Loucy (cell line): Measurements from ENCODE around the gene JPH3.

Source experiments
- H2AFZ ChIP-seq: fragments of 200-600 bp; sonication (generic); 2 replicates; pipeline ENCODE4 v1.6.0; 2016; ENCODE audit warnings: antibody characterized with exemption, mild to moderate bottlenecking, low read length, moderate library complexity
- H3F3A ChIP-seq: fragments of 200-600 bp; 2 replicates; pipeline ENCODE4 v1.6.0; 2016; ENCODE audit warnings: antibody characterized with exemption, low read depth, mild to moderate bottlenecking
- H3K27me3 ChIP-seq: fragments of 200-600 bp; sonication (generic); 2 replicates; pipeline ENCODE4 v1.6.1; 2014; ENCODE audit warnings: low read length, mild to moderate bottlenecking; ENCODE audit not compliant: insufficient read depth, poor library complexity, severe bottlenecking
- H3K36me3 ChIP-seq: fragments of 200-600 bp; sonication (generic); 2 replicates; pipeline ENCODE4 v1.6.1; 2016; ENCODE audit warnings: low read length; ENCODE audit not compliant: insufficient read depth
- H3K4me1 ChIP-seq: fragments of 200-600 bp; sonication (generic); 2 replicates; pipeline ENCODE4 v1.5.1; 2014; ENCODE audit warnings: low read length, mild to moderate bottlenecking; ENCODE audit not compliant: insufficient read depth, poor library complexity, severe bottlenecking
- H3K4me2 ChIP-seq: fragments of 200-600 bp; sonication (generic); 2 replicates; pipeline ENCODE4 v1.6.0; 2014; ENCODE audit warnings: antibody characterized with exemption, low read length, low read depth, mild to moderate bottlenecking; ENCODE audit not compliant: poor library complexity, severe bottlenecking
- H3K4me3 ChIP-seq: fragments of 200-600 bp; sonication (generic); 2 replicates; pipeline ENCODE4 v1.5.1; 2014; ENCODE audit warnings: low read length, mild to moderate bottlenecking, mixed read lengths; ENCODE audit not compliant: poor library complexity, severe bottlenecking
- H3K79me2 ChIP-seq: fragments of 200-600 bp; sonication (generic); 2 replicates; pipeline ENCODE4 v1.6.1; 2014; ENCODE audit warnings: low read length; ENCODE audit not compliant: insufficient read depth
- H3K9ac ChIP-seq: fragments of 200-600 bp; sonication (generic); 2 replicates; pipeline ENCODE4 v1.6.0; 2014; ENCODE audit warnings: mild to moderate bottlenecking, low read depth, low read length, moderate library complexity; ENCODE audit not compliant: poor library complexity, severe bottlenecking
- H3K9me2 ChIP-seq: fragments of 200-600 bp; sonication (generic); replicated peaks from 2 replicates; pipeline ENCODE4 v1.6.1; 2016; ENCODE audit warnings: low read depth, low read length, mixed read lengths
- H3K9me3 ChIP-seq: fragments of 200-600 bp; sonication (generic); 2 replicates; pipeline ENCODE4 v1.6.1; 2014; ENCODE audit warnings: mild to moderate bottlenecking, antibody characterized with exemption, low read length, low read depth; ENCODE audit not compliant: insufficient read depth
- H4K20me1 ChIP-seq: fragments of 200-600 bp; sonication (generic); 2 replicates; pipeline ENCODE4 v1.6.0; 2014; ENCODE audit warnings: antibody characterized with exemption, low read length, mild to moderate bottlenecking; ENCODE audit not compliant: insufficient read depth, poor library complexity, severe bottlenecking
- CTCF ChIP-seq: fragments of 200-600 bp; sonication (generic); conservative IDR thresholded peaks from 2 replicates; pipeline ENCODE4 v1.5.1; 2014; ENCODE audit warnings: mild to moderate bottlenecking, antibody characterized with exemption, low read length
- EZH2phosphoT487 ChIP-seq: fragments of 200-600 bp; IDR thresholded peaks from 2 replicates; pipeline ENCODE4 v1.6.1; 2018; ENCODE audit warnings: antibody characterized with exemption, mild to moderate bottlenecking, moderate library complexity, borderline replicate concordance

The JPH3 gene

GRCh38 chr16:87602001-87602775, at the start of gene JPH3:
TSS of gene JPH3 (plus strand) at chr16:87602508. CDS start at chr16:87603147, 639 bp downstream.
- Histone ChIP-seq H3K4me3 (no peak within 1 kb of the TSS), H3K9ac (no peak within 1 kb of the TSS), H3K9me3 (no peaks in the 10 kb centered on the region), H3K27me3 (no peaks in the 10 kb centered on the region), H3F3A (no peaks in the 10 kb centered on the region), H2AFZ (no peak within 1 kb of the TSS), H4K20me1 (no peaks in the 10 kb centered on the region), H3K9me2 (no peaks in the 10 kb centered on the region), H3K4me1 (no peaks in the 10 kb centered on the region), H3K36me3 (no peaks in the 10 kb centered on the region), H3K4me2 (no peak within 1 kb of the TSS), H3K79me2 (no peaks in the 10 kb centered on the region)
- TF ChIP-seq CTCF (no peak), EZH2phosphoT487 (no peak)

GRCh38 chr16:87552772-87553573, 49.3 kb upstream of the JPH3 start:
- Histone ChIP-seq H2AFZ (no peak overlapping the region), H4K20me1 (no peaks in the 10 kb centered on the region), H3K79me2 (no peaks in the 10 kb centered on the region), H3K4me2 (no peak overlapping the region), H3K4me3 (no peak overlapping the region), H3K4me1 (no peaks in the 10 kb centered on the region), H3K9me3 (no peaks in the 10 kb centered on the region), H3F3A (no peaks in the 10 kb centered on the region), H3K27me3 (no peaks in the 10 kb centered on the region), H3K9ac (no peak overlapping the region), H3K9me2 (no peaks in the 10 kb centered on the region), H3K36me3 (no peaks in the 10 kb centered on the region)
- TF ChIP-seq EZH2phosphoT487 (no peak), CTCF (no peak)

DNA sequence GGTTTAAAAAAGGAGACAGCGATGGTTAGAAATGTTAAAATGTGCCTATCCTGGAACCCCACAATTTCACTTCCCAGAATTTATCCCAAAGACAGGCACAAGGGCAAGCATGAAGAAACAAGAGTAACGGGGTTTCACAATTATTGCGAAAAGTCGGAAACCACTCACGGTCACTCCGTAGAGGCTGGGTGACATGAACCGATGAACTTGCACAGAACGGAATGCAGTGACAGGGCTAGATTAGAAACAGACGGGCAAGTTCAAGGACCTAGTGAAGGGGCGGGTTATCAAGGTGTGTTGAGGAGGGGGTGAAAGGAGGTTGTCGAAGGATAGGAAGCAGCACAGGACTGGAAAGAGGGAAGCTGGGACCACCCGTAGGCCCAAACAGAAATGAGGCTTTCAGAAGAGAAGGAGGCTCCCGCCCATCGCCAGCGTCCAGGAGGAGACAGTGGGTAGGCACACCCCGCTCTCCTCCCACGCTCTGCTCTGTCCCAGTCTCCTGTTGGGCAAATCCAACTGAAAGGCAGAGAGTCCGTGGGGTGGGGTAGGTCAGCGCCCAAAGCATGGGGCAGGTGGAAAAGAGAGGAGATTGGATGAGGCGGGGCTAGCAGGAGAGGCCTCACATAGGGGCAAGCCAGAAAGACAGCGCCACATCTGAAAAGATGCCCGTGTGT, 47.4 kb upstream of the JPH3 start:
- Histone ChIP-seq H3K9me3 (no peaks in the 10 kb centered on the region), H3K4me1 (no peaks in the 10 kb centered on the region), H3K36me3 (no peaks in the 10 kb centered on the region), H3K4me2 (no peak overlapping the region), H3F3A (no peaks in the 10 kb centered on the region), H3K9ac (no peak overlapping the region), H3K27me3 (no peaks in the 10 kb centered on the region), H2AFZ (no peak overlapping the region), H3K9me2 (no peaks in the 10 kb centered on the region), H3K4me3 (no peak overlapping the region), H4K20me1 (no peaks in the 10 kb centered on the region), H3K79me2 (no peaks in the 10 kb centered on the region)
- TF ChIP-seq EZH2phosphoT487 (no peak), CTCF (no peak)
